ENCODE data around the gene DIP2C. TPM values are rescaled to one million over a fixed set of nuclear protein-coding genes. Genes with fewer than 3 reads are reported as not detected.

The DIP2C gene
- total RNA-seq, 3 donors from 2014 or later = 17.1 to 48.2 (median 20.3) TPM

DNA sequence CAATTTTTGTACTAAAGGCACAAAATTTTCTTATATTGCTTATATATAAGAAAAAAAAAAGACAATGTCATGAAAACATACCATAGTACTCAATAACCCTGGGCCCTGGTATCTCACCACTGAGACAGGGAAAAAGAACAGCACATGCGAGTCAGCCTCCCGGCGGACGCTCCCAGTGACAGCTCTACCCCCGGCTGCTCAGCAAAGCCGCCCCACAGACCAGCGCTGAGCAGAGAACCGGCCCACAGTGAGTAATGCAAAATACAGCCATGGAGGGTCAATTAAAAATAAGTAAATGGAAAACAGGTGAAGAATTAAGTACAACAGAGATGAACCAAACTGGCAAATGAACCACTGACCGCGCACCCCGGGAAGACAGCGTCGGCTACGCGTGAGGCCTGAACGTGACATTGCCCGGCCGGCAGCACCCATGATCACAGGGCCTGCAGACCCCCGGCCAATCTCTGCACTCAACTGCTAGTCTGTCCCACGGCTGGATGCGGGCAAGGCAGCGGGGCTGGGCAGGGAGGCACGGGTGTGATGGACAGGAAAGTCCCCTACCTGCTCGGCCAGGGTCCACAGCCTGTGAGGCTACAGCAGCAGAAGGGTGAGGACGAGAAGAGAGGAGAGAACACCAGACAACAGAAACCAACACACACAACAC is 378.4 kb downstream of the DIP2C start:
- H3K36me3 ChIP-seq = no peaks in the 10 kb centered on the region
- H3K9me3 ChIP-seq = no peaks in the 10 kb centered on the region
- H3K4me3 ChIP-seq = no peak overlapping the region
- intact Hi-C loops (cut with DNase I; ENCODE audit: low total_unique reads) = no loop called here
- no peak for DNase-seq (ENCODE audit: low spot score in 2 of 2)
- no peak for TF ChIP-seq POLR2A (IDR thresholded peaks at IDR 0.05)
- TF ChIP-seq POLR2AphosphoS5 (IDR thresholded peaks at IDR 0.05) = no peak
- TF ChIP-seq, protein P1, sequence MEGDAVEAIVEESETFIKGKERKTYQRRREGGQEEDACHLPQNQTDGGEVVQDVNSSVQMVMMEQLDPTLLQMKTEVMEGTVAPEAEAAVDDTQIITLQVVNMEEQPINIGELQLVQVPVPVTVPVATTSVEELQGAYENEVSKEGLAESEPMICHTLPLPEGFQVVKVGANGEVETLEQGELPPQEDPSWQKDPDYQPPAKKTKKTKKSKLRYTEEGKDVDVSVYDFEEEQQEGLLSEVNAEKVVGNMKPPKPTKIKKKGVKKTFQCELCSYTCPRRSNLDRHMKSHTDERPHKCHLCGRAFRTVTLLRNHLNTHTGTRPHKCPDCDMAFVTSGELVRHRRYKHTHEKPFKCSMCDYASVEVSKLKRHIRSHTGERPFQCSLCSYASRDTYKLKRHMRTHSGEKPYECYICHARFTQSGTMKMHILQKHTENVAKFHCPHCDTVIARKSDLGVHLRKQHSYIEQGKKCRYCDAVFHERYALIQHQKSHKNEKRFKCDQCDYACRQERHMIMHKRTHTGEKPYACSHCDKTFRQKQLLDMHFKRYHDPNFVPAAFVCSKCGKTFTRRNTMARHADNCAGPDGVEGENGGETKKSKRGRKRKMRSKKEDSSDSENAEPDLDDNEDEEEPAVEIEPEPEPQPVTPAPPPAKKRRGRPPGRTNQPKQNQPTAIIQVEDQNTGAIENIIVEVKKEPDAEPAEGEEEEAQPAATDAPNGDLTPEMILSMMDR (IDR thresholded peaks at IDR 0.05) = no peak
- H3K27me3 ChIP-seq = no peaks in the 10 kb centered on the region
- H3K27ac ChIP-seq = no peak overlapping the region
- no peaks in the 10 kb centered on the region for H3K4me1 ChIP-seq

DNA sequence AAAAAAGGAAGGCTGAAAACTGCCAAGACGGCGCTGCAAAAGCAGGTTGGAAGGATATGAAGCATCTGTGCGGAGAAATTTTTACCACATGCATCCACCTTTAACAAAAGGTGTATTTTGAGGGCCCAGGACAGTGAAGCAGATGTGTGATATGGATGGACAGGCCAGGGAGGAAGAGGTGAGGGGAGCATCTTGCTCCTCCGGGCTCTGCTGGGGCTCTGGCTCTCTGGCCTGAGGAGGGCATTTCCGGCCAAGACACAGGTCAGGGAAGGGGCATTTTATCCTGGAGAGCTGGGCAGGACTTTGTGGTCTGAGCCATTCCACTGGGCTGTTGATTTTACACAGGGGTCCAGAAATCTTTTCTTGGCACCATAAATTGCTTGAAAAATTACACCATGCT is 379.1 kb downstream of the DIP2C start:
- no peaks in the 10 kb centered on the region for H3K9me3 ChIP-seq
- no peak for TF ChIP-seq POLR2A (IDR thresholded peaks at IDR 0.05)
- TF ChIP-seq, protein P1 (IDR thresholded peaks at IDR 0.05) = no peak
- TF ChIP-seq POLR2AphosphoS5 (IDR thresholded peaks at IDR 0.05) = no peak
- no peaks in the 10 kb centered on the region for H3K27me3 ChIP-seq
- H3K27ac ChIP-seq = no peak overlapping the region
- no peak overlapping the region for H3K4me3 ChIP-seq
- DNase-seq (ENCODE audit: low spot score in 2 of 2) = no peak
- intact Hi-C loops (cut with DNase I; ENCODE audit: low total_unique reads) = no loop called here
- H3K36me3 ChIP-seq = no peaks in the 10 kb centered on the region
- no peaks in the 10 kb centered on the region for H3K4me1 ChIP-seq

DNA sequence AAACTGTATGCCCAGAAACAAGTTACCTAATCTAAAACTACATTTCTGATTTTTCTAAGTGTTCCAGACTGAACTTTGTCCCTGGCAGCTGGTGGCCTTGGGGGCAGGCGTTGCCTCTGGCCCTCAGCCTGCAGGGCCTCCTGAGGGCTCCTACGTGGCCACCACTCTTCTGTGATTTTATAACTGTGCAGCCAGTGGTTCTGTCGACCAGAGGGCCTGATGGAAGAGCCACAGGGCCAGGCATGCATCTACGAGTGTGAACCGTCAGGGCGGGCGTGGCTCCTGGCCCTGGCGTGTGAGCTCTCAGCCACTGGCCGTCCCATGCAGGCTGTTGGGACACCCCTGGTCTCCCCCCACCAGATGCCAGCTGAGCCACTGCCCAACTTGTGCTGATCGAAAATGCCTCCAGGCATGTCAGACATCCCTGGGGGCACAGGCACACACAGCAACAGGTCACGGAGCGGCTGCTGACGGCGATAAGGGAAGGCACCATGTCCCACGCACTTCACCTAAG is 380.8 kb downstream of the DIP2C start:
- H3K27me3 ChIP-seq = no peaks in the 10 kb centered on the region
- TF ChIP-seq POLR2A (IDR thresholded peaks at IDR 0.05) (no peak), POLR2AphosphoS5 (IDR thresholded peaks at IDR 0.05) (no peak)
- TF ChIP-seq, protein P1 (IDR thresholded peaks at IDR 0.05) = no peak
- no peak for DNase-seq (ENCODE audit: low spot score in 2 of 2)

DNA sequence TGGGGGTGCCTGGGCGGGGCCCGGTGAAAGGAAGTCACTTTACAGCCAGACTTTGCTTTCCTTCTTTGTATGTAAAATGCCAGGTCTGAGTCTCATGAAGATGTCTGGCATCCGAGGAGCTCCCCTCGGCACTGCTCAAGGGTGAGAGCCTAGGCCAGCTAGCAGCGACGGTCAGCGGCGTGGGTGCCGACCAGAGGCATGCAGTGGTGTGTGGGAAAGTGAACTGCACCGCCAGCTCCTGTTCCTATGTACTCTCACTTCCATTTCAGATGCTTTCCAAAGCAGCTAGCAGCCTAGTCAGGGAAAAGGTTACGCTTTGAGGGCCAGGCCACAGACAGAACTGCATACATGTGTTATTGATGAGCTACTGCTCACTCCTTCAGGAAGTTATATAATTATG is 381.4 kb downstream of the DIP2C start:
- Histone ChIP-seq H3K4me1 (no peaks in the 10 kb centered on the region), H3K9me3 (no peaks in the 10 kb centered on the region), H3K4me3 (no peak overlapping the region), H3K27ac (no peak overlapping the region), H3K27me3 (no peaks in the 10 kb centered on the region), H3K36me3 (no peaks in the 10 kb centered on the region)
- DNase-seq (ENCODE audit: low spot score in 2 of 2) = no peak
- no peak for TF ChIP-seq POLR2A (IDR thresholded peaks at IDR 0.05)
- no peak for TF ChIP-seq POLR2AphosphoS5 (IDR thresholded peaks at IDR 0.05)
- TF ChIP-seq, protein P1 (IDR thresholded peaks at IDR 0.05) = no peak
- intact Hi-C loops (cut with DNase I; ENCODE audit: low total_unique reads) = no loop called here

More for the DNA sequence above, 380.8 kb downstream of the DIP2C start:
- Histone ChIP-seq H3K4me3 (no peak overlapping the region), H3K4me1 (no peaks in the 10 kb centered on the region), H3K36me3 (no peaks in the 10 kb centered on the region), H3K27ac (no peak overlapping the region), H3K9me3 (no peaks in the 10 kb centered on the region)
- intact Hi-C loops (cut with DNase I; ENCODE audit: low total_unique reads) = no loop called here

DNA sequence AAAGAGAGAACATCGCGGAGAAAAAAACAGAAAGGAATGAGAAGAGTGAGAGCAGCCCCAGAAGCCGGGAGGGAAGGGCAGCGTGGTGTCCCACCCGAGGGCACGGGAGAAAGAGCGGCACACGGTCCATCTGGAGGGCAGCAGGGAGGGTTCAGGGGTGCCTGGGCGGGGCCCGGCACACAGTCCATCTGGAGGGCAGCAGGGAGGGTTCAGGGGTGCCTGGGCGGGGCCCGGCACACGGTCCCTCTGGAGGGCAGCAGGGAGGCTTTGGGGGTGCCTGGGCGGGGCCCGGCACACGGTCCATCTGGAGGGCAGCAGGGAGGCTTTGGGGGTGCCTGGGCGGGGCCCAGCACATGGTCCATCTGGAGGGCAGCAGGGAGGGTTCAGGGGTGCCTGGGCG is 381.8 kb downstream of the DIP2C start:
- Histone ChIP-seq H3K9me3 (no peaks in the 10 kb centered on the region), H3K4me3 (no peak overlapping the region), H3K36me3 (no peaks in the 10 kb centered on the region), H3K27me3 (no peaks in the 10 kb centered on the region), H3K27ac (no peak overlapping the region), H3K4me1 (no peaks in the 10 kb centered on the region)
- no peak for TF ChIP-seq POLR2A (IDR thresholded peaks at IDR 0.05)
- no peak for TF ChIP-seq POLR2AphosphoS5 (IDR thresholded peaks at IDR 0.05)
- TF ChIP-seq, protein P1 (IDR thresholded peaks at IDR 0.05) = no peak
- intact Hi-C loops (cut with DNase I; ENCODE audit: low total_unique reads) = no loop called here
- no peak for DNase-seq (ENCODE audit: low spot score in 2 of 2)
